COLO829 (cell line): ENCODE data around the gene REL.
A peak's percentile ranks its signal among the peaks of the same experiment; 100 is the strongest.
"Not testable (repeated sequence)": the region's sequence is repeated elsewhere in the genome, so short reads cannot be mapped to it uniquely, and the experiment has no call there.

Experiments used
- DNase-seq: peaks from one replicate; pipeline ENCODE4 v3.0.0; 2012; ENCODE audit warnings: low spot score

The REL gene

GRCh38 chr2:60926741-60927552, 45.6 kb downstream of the REL start:
- no peak for DNase-seq

- not testable (repeated sequence) for DNase-seq
Measured at GRCh38 chr2:60932061-60932460, 50.7 kb downstream of the REL start.

DNA sequence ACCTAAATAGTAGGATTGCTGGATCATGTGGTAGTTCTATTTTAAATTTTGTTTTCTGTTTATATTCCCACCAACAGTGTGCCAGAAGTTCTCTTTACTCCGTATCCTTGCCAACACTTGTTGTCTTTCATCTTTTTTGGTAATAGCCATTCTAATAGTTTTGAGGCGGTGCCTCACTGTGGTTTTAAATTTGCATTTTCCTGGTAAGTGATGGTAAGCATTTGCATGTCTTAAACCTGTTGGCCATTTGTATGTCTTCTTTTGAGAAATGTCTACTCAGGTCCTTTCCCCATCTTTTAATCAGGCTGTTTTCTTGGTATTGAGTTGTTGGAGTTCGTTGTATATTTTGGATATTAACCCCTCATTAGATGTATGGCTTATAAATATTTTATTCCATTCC, 51.6 kb downstream of the REL start:
- DNase-seq: no peak

GRCh38 chr2:60934165-60934722, 52.9 kb downstream of the REL start:
- no peak for DNase-seq

DNA sequence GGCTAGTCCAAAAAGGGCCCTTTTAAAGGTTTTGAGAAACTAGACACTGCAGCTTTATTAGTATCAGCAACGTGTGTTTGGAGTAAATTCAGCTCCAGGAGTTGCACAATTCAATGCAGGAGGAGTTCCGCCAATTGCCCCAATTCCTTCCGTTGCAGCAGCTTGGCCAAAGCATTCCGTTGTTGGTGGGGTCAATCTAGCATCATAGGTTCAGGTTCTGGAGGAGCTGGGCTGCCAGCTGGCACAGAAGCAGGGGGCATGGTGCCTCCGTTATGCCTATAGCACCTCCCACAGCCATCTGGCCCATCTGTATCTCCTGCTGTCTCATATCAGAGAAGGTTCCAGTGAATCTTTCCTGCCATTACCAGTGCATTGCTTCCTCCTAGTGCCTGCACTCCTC, 55.4 kb downstream of the REL start:
- no peak for DNase-seq

GRCh38 chr2:60938301-60938700, 56.9 kb downstream of the REL start:
- no peak for DNase-seq

DNA sequence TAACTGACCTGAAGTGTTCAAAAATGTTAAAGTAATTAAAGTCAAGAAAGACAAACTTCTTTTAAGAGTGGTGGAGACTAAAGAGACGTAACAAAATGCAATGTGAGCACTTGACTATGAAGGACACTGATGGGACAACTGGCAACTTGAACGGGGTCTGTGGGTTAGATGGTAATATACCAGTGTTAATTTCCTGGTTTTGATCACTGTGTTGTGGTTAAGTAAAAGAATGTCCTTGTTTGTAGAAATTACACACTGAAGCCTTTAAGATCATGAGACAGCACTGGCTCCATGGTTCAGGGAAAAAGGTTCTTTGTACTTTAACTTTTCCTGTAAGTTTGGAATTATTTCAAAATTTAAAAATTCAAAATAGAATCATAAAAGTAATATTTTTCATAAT, 58.2 kb downstream of the REL start:
- peak; percentile 28 for DNase-seq

- DNase-seq: no peak
Measured at GRCh38 chr2:60945341-60945740, 64.0 kb downstream of the REL start.

DNA sequence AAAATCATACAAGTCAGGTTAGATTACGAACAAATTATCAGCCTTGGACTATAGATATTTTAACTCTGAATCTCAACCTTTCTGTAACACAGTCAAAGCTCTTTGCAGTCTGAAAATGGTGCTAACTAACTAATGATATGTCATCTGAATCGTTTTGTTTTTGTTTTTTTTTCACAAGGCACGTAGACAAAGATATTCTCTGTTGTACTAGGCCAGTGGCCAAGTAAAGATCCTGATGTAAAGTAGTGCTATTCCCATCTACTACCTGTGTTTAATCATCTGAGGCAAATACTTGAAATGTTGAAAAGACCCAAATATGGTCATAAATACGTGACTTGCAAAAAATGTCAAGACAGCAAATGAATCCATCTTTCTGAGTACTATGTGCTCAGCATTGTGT, 65.7 kb downstream of the REL start:
- no peak for DNase-seq

DNA sequence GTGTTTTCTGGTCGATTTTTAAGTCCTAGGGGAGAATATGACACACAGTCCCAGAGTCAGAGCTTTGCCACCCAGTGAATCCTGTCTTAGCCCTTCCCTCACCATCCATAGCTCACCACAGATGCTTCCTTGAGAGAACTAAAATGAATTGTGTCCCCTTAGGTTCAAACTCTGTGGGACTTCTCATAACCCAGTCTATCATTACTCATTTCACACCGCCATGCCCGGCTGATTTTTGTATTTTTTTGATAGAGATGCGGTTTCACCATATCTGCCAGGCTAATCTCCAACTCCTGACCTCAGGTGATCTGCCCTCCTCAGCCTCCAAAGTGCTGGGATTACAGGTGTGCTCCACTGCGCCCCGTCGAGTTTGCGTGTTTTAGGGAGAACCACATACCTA, 66.8 kb downstream of the REL start:
- DNase-seq: no peak

- DNase-seq: peak; percentile 89
Measured at GRCh38 chr2:60948926-60949579, 67.7 kb downstream of the REL start.

- DNase-seq: no peak
Measured at GRCh38 chr2:60954139-60954538, 72.8 kb downstream of the REL start.

GRCh38 chr2:60957224-60957623, 75.8 kb downstream of the REL start:
- no peak for DNase-seq

DNA sequence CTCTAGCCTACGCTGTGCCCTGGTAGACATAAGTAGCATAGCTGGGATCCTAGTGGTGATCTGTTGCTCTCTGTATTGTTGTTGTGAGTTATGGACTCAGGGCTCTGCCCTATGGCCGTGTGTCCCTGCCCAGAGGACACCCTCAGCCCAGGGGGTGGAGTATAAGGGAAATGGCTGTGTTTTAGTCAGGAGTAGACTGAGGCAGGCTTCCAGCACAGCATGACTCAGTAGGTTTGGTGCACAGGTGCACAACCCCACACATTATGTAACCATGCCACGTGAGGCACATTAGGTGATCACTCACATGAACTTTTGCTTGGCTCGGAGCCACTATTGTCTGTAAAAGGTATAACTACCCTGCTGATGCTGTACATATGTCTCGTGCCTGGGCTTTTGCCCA, 76.3 kb downstream of the REL start:
- no peak for DNase-seq

DNA sequence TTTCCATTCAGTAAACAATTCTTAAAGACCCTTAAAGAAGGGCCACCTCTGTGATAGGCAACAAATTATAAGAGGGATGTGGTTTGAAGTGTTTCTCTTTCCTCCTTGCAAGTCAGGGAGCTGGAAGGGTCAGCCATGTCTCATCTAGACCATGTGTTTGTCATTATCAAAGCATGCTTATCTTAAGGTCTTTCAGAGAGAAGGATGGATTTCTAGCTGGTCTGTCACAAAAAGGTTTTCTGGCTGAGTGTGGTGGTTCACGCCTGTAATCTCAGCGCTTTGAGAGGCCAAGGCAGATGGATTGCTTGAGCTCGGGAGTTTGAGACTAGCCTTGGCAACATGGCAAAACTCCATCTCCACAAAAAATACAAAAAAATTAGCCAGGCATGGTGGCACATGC, 77.0 kb downstream of the REL start:
- no peak for DNase-seq

- no peak for DNase-seq
Measured at GRCh38 chr2:60958800-60959199, 77.4 kb downstream of the REL start.

DNA sequence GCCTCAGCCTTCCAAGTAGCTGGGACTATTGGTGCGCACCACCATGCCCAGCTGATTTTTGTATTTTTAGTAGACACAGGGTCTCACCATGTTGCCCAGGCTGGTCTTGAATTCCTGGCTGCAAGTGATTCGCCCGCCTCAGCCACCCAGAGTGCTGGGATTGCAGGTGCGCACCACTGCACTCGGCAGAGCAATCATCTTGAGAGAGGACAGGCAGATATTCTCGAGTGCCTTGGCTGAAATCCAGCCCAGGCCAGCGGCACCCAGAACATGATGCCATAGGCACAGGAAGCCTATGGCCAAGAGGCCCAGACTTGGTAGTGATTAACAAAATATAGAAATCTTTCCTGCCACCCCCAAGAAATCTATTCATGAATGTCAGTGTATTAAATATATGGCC, 78.1 kb downstream of the REL start:
- DNase-seq: no peak

DNA sequence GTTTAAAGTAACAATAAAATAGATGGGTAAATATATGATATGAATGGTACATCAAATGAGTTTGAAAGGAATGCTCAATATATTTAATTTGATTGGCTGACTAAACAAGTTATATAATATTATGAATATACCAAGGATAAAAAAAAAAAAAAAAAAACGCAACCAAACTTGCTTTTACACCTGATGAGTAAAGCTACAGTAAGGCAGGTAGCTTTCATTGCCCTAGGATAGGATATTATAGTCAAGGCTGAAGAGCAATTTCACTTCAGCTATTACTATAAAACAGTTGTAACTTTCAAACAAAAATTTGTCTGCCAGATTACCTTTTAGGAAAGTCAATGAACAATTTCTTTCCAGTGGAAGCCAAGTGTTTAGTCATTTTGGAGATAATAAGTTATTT, 79.3 kb downstream of the REL start:
- DNase-seq: no peak

- no peak for DNase-seq
Measured at GRCh38 chr2:60961457-60961856, 80.1 kb downstream of the REL start.

DNA sequence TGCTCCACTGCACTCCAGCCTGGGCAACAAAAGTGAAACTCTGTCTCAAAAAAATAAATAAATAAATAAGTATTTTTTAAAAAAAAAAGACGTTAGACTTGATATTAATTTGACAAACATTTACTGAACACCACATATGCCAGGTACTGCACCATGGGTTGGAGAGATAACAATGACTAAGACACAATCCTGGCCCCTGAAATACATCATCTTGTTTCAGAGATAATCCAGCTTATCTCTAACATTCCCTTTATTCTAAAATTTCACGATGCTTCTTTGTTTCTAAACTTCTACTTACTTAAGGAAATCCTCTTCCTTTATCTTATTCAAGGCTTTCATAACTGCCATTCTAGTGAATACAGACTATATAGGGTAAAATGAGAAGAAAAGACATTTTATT, 81.2 kb downstream of the REL start:
- no peak for DNase-seq

DNA sequence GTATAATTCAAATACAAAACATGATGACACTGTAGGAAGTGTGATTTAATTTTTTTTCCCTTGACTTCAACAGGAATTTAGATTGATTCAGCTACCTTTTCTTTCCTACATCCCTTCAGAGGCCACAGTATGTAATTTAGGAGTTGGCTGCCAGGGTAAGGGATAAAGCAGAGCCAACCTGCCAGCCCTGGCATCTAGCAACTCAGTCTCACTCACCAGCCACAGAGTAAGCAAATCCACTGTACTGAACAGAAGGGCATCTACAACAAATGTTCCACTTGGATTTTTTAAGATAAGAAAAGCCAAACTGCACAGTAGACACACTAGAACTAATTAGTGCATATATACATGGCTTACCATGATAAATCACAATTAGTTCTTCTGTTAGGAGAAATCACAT, 81.8 kb downstream of the REL start:
- no peak for DNase-seq

- no peak for DNase-seq
Measured at GRCh38 chr2:60964651-60965498, 83.5 kb downstream of the REL start.

GRCh38 chr2:60965499-60965785, 84.1 kb downstream of the REL start:
- no peak for DNase-seq
